ENCODE data around the gene ITGA8.

The ITGA8 gene

GRCh38 chr10:15700078-15700674 is 19.5 kb downstream of the ITGA8 start:
- TF ChIP-seq, protein P1, sequence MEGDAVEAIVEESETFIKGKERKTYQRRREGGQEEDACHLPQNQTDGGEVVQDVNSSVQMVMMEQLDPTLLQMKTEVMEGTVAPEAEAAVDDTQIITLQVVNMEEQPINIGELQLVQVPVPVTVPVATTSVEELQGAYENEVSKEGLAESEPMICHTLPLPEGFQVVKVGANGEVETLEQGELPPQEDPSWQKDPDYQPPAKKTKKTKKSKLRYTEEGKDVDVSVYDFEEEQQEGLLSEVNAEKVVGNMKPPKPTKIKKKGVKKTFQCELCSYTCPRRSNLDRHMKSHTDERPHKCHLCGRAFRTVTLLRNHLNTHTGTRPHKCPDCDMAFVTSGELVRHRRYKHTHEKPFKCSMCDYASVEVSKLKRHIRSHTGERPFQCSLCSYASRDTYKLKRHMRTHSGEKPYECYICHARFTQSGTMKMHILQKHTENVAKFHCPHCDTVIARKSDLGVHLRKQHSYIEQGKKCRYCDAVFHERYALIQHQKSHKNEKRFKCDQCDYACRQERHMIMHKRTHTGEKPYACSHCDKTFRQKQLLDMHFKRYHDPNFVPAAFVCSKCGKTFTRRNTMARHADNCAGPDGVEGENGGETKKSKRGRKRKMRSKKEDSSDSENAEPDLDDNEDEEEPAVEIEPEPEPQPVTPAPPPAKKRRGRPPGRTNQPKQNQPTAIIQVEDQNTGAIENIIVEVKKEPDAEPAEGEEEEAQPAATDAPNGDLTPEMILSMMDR (IDR thresholded peaks at IDR 0.05) = no peak
- Mint-ChIP-seq H3K27me3 (ENCODE audit: low read depth, poor library complexity) (peaks cover 9% of the 10 kb centered on the region), H3K4me3 (no peak overlapping the region), H3K27ac (no peak overlapping the region), H3K9me3 (peaks cover 26% of the 10 kb centered on the region), H3K36me3 (ENCODE audit: low read depth) (peaks cover 58% of the 10 kb centered on the region), H3K4me1 (peaks cover 25% of the 10 kb centered on the region)
- no peak for DNase-seq

DNA sequence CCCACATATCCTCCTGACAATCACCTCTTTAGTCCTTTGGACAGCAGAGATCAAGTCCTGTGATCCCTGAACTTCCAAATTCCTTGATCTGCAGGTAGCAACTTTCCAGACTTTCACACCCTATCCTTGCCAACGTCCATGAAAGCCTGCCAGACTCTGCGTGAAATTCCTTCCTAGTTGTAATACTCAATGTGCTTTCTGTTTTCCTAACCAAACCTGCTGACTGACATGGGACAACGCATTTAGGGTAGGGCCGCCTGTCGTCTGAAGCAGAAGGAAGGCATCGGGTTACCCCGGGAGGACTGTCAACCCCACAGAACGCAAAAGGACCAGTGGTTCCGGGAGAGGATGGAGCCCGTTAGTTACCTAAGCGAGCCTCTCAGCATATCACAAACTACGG is 23.9 kb downstream of the ITGA8 start:
- Mint-ChIP-seq H3K9me3 (peaks cover 26% of the 10 kb centered on the region), H3K4me1 (peaks cover 30% of the 10 kb centered on the region), H3K27ac (peak overlapping the region; percentile 53), H3K4me3 (peak overlapping the region; percentile 23), H3K27me3 (ENCODE audit: low read depth, poor library complexity) (peaks cover 4% of the 10 kb centered on the region), H3K36me3 (ENCODE audit: low read depth) (peaks cover 57% of the 10 kb centered on the region)
- peak; percentile 23 for DNase-seq
- TF ChIP-seq, protein P1 (IDR thresholded peaks at IDR 0.05) = no peak

DNA sequence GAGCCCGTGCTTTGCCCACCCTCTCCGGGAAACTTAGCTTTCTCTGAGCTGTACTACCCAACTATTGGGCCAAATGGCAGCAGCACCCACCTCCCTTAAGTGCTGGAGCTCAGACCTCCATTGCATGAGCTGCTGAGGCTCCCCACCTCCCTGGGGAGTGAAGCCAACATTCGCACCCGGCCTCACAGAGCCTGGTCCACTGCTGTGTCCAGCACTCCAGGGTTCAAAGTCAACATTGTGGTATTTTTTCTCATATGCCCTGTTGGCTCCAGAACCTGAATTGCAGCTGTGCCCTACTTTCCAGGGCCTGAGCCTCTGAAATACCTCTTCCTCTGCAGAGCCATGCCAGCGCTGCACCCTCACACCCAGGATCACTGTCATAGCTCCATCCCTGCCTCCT is 29.7 kb downstream of the ITGA8 start:
- H3K27ac Mint-ChIP-seq = no peak overlapping the region
- no peaks in the 10 kb centered on the region for H3K9me3 Mint-ChIP-seq
- H3K27me3 Mint-ChIP-seq (ENCODE audit: low read depth, poor library complexity) = no peaks in the 10 kb centered on the region
- TF ChIP-seq, protein P1 (IDR thresholded peaks at IDR 0.05) = no peak
- H3K4me3 Mint-ChIP-seq = no peak overlapping the region
- no peak for DNase-seq
- peaks cover 21% of the 10 kb centered on the region for H3K4me1 Mint-ChIP-seq
- H3K36me3 Mint-ChIP-seq (ENCODE audit: low read depth) = peaks cover 63% of the 10 kb centered on the region

DNA sequence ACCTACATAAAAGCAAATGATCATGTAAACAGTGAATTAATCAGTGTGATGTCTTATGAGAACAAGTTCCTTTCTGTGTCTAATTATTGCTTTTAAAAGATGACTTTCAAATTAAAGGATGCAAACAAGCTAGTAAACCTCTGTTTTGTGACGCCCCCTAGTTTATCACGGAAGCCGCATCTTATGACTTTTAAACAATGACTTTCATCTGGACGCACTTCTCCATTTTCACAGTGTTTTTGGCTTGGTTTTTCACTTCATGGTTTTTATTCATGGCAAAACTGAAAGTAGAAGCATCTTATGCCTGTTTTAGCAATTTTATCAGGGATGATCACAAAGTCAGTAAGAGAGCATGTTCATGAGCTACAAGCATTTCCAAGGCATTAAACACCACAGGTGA is 35.0 kb downstream of the ITGA8 start:
- Mint-ChIP-seq H3K4me1 (peaks cover 8% of the 10 kb centered on the region), H3K4me3 (no peak overlapping the region), H3K36me3 (ENCODE audit: low read depth) (peaks cover 86% of the 10 kb centered on the region), H3K27me3 (ENCODE audit: low read depth, poor library complexity) (peaks cover 7% of the 10 kb centered on the region), H3K9me3 (no peaks in the 10 kb centered on the region), H3K27ac (no peak overlapping the region)
- TF ChIP-seq, protein P1 (IDR thresholded peaks at IDR 0.05) = no peak
- no peak for DNase-seq

DNA sequence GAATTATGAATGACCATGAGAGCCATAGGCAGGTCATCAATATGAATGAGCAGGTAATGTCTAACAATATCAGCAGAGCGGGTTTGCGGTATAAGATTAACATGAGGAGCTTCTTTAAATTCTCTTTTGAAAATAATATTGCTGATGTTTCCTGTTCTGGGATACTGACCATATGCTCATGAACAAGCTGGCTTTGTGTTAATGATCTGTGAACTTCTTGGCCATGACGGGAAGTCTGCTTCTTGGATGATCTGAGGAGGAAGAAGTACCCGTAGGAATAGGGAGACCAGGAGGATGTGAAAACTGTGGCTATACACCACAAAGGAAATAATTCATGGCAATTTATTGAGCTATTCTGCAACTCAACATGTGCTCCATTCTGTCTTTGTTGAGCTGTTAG is 38.6 kb downstream of the ITGA8 start:
- TF ChIP-seq, protein P1 (IDR thresholded peaks at IDR 0.05) = no peak
- Mint-ChIP-seq H3K4me1 (no peaks in the 10 kb centered on the region), H3K27me3 (ENCODE audit: low read depth, poor library complexity) (peaks cover 7% of the 10 kb centered on the region), H3K36me3 (ENCODE audit: low read depth) (peaks cover 93% of the 10 kb centered on the region), H3K4me3 (no peak overlapping the region), H3K27ac (no peak overlapping the region), H3K9me3 (no peaks in the 10 kb centered on the region)
- DNase-seq = no peak

DNA sequence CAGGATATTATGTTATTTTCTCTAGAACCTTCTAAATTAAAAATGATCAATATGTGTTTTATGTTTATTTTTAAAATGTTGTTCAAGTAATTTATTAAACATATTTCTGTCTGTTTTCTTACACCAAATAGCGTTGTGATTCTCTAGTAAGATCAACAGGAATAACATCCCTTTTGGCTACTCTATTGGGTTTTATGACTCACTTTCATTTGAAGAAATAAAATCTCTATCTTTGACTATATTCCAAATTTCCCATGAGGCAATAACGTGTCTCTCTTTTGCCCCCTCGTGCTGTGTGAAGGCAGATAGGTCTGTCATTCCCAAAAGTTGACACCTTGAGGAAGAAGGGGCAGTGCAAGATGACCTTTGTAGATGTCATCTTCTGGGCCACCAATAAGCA is 40.9 kb downstream of the ITGA8 start:
- H3K9me3 Mint-ChIP-seq = no peaks in the 10 kb centered on the region
- H3K27ac Mint-ChIP-seq = no peak overlapping the region
- H3K4me3 Mint-ChIP-seq = no peak overlapping the region
- H3K4me1 Mint-ChIP-seq = no peaks in the 10 kb centered on the region
- TF ChIP-seq, protein P1 (IDR thresholded peaks at IDR 0.05) = no peak
- H3K36me3 Mint-ChIP-seq (ENCODE audit: low read depth) = peaks cover 97% of the 10 kb centered on the region
- DNase-seq = no peak
- peaks cover 7% of the 10 kb centered on the region for H3K27me3 Mint-ChIP-seq (ENCODE audit: low read depth, poor library complexity)
